Effector CD4-positive, alpha-beta T cell (primary cell): ENCODE measurements around the gene MSRB2.
"Not testable (repeated sequence)": the region's sequence is repeated elsewhere in the genome, so short reads cannot be mapped to it uniquely, and the experiment has no call there.

Experiments
- DNase-seq: peaks from one replicate; pipeline ENCODE4 v3.0.0-alpha.2; 2020
- total RNA-seq: gene quantifications from one replicate; lab custom pipeline; 2026; lab: John Stamatoyannopoulos, UW

MSRB2 gene
- total RNA-seq, result 2.3 reads per million, percentile 5 among the genes with 10 or more reads in this experiment

DNA sequence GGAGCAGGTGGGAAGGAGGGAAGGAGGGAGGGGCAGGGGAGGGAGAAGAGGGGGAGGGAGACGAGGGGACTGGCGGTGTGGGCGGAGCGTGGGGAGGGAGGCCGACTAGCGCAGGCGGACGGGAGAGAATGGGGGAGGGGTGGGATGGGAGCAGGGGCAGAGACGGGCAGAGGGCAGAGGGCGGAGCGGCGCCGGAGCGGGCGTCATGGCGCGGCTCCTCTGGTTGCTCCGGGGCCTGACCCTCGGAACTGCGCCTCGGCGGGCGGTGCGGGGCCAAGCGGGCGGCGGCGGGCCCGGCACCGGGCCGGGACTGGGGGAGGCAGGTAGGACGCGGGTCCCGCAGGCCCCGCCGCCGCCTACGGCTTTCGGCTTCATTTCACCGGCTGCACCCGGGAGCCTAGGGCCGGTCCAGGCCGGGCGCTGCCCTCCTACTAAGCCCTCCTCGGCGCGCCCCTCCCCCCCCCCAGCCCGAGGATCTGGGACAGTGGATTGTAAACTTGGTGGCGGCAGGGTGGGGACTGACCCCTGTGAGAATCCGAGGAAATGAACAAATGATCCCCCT is at the start of gene MSRB2:
TSS of gene MSRB2 (plus strand) at position 176 of the 562 bp plus-strand sequence. CDS start at position 206, 30 bp downstream.
- DNase-seq, result peak; percentile 50

DNA sequence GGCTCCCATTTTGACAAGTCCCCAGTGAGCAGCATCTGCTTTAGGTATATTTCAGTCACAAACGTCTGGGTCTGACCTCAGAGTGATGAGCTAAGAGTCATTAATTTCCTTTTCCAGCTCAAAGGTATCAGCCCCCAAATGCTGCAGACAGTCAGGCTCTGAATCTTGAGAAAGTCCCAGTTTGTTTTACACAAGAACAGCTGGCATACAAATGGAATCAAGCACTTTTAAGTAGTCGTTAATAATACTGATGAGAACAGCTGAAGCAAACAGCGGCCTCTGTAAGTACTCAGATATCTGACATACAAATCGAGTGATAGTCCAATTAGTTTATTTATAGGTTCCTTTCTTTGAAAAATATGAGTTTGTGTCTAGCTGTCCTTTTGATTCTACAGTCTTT is 49.4 kb upstream of the MSRB2 start:
- no peak for DNase-seq

DNA sequence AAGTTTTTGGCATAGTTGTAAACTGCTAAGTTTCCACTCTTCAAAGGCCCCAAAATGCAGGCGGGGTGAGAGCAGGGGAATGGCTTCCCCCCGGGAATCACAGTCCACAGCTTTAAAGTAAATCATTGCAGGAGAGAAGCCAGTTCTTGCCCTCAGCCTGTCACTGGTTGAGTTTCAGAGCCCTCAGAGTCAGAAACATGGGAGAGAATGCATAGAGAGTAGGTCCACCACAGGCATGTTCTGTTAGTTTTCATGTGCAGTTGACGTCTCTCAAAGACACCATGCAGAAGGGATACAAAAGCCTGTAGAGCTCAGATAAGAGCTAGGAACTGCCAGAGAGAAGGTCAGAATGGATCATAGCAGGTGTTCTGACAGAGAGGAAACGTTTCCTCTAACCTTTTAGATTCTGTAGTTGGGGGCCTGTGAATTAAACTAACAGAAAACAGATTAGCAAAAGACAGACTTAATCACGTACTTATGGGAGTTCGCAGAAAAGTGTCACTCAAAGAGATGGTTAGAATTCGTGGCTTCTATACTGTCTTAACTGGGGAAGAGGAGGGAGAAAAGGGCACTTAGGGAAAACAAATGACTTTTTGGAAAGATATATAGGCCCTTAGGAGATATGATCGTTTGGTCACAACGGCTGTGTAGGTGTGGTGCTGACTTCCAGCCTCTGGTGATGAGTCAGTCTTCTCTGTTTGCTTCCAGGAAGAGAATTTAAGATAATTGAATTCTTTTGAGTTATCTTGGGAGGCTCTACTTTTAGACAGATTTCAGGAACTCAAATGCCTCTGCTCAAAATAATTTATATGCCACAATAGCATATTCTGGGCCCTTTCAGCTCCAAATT is 48.0 kb upstream of the MSRB2 start:
- DNase-seq, result no peak

DNA sequence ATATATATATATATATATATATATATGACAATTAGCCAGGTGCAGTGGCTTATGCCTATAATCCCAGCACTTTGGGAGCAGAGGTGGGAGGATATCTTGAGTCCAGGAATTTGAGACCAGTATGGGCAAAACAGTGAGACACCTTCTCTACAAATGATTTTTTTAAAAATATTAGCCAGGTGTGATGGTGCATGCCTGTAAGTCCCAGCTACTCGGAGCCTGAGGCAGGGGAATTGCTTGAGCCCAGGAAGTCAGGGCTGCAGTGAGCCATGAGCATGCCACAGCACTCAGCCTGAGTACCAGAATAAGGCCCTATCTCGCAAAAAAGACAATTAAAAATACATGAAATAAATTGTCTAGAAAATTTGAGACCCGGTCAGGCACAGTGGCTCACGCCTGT is 47.2 kb upstream of the MSRB2 start:
- DNase-seq, result no peak

DNA sequence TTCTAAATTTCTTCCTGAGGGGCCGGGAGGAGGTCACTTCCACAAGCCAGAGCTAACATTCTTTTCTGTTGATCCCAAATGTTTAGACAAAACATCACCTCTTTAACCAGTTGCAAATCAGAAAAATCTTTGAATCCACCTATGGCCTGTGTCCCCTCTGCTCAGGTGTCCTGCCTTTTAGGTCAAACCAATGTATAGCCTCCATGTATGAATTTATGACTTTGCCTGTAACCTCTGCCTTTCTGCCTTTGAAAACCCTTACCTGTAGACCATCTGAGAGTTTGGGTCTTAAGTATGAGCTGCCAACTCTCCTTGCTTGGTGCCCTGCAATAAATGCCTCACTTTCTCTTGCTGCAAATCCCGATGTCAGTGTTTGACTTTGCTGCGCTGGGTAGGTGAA is 44.1 kb upstream of the MSRB2 start:
- DNase-seq, result no peak

DNA sequence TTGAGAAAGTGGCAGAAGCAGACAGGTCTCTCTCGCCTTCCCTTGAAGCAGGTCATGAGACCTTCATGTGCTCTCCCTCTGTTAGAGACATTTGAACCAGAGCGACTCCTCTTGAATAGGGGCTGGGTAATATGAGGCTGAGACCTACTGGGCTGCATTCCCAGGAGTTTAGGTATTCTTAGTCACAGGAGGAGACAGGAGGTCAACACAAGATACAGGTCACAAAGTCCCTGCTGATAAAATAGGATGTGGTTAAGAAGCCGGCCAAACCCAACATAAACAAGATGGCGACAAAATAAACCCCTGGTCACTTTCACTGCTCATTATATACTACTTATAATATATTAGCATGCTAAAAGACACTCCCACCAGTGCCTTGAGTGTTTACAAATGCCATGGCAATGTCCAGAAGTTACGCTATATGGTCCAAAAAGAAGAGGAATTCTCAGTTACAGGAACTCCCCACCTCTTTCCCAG is 43.5 kb upstream of the MSRB2 start:
- no peak for DNase-seq

DNA sequence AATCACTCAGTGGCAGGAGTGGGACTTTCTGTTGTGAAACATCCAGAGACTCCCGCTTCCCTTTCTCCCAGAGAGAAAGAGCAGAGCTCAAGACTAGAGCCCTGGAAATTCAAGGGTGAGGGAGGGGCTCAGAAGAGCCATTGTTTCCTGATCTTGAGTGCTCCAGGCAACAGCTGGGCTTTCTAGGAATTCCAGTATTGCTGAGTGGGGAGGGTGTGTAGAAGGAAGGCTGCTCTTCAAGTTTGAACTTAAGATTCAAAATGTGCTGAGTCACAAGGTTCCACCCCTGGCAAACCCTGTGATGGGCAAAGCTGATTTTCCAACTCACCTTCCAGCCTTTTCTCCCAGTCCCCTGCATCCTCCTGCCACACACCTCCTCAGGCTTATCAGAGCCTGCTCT is 42.3 kb upstream of the MSRB2 start:
- DNase-seq, result no peak

DNA sequence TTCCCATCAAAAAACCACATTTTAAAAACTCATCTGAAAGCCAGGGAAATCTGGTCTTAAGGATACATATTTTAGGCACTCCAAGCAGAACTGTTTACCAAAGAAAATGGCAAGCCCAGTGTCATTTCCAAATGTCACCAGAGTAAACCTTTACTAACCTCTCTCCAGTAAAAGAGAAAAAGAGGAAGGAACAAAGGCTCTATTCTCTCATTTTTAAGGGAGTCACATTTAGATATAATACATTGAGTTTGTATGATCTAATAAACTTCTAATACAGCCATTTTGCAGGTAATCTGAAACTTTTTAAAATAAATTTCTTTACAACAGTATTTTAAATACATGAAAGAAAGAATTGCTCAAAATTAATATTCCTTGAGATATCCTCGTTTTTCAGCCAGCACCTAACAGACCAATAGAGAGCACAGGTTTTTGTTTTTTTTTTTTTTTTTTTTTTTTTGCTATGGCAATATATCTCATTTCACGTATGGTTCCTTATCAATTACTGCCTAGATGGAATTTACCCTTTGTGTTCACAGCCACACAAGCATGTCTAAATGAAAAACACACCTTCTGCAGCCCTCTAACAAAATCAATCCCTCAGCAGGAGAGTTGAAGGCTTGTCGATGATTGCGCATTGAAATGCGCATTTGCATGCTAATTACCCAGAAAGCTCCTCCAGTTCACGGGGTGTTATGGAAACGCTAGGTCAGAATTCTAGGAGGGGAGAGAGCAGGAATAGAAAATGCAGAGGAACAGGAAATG is 39.8 kb upstream of the MSRB2 start:
- no peak for DNase-seq

DNA sequence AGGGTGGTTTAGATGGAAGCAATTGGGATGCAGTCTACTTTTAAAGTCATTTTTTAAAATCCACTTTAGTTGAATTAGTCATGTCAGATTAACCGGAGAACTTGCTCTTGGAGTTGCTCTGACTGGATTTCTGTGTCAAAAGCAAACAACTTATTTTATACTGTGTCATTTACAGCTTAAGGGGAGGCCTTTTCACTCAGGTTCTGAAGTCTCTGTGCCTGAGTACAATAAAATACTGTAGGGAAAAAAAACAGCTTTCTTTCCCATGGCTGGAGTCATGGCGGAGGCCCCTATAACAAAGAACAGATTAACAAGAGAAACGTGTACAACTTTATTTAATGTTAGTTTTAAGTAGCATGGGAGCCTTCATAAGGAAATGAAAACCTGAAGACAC is 39.2 kb upstream of the MSRB2 start:
- DNase-seq, result no peak

DNA sequence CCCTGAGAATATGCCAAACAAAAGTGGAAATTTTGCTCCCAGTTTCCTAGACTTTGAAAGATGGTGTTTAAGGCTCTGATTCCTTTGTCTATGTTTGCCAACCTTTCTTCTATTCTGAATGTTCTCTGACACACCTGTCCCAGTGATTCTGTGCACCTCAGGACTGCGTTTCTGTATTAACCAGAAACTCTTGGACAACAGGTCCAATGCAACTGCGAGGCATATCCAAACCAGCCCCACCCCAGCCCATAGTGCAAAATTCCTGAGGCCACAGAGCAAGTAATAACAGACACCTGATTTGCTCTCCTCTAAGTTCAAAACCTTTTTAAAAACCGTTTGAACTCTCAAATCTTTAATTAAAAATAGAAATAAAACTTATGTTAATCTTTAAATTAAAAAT is 37.0 kb upstream of the MSRB2 start:
- no peak for DNase-seq

DNA sequence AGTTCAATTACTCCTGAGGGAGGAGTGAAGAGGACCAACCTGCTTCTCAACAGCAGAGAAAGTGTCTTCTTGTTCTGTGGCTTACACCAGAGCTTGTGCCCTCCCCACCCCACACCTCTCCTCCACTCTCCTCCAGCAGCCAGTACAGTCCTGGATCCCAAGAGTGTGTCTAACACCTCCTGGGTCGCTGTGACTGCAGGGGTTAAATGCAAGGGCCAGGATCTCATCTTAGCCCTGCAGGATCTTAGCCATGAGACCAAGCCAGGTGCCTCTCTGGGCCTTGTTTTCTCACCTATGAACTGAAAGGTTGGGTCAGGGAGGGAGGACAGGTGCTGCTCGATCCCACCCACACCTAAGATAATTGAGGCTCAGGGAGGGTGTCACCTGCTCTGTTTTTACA is 34.5 kb upstream of the MSRB2 start:
- DNase-seq, result no peak

DNA sequence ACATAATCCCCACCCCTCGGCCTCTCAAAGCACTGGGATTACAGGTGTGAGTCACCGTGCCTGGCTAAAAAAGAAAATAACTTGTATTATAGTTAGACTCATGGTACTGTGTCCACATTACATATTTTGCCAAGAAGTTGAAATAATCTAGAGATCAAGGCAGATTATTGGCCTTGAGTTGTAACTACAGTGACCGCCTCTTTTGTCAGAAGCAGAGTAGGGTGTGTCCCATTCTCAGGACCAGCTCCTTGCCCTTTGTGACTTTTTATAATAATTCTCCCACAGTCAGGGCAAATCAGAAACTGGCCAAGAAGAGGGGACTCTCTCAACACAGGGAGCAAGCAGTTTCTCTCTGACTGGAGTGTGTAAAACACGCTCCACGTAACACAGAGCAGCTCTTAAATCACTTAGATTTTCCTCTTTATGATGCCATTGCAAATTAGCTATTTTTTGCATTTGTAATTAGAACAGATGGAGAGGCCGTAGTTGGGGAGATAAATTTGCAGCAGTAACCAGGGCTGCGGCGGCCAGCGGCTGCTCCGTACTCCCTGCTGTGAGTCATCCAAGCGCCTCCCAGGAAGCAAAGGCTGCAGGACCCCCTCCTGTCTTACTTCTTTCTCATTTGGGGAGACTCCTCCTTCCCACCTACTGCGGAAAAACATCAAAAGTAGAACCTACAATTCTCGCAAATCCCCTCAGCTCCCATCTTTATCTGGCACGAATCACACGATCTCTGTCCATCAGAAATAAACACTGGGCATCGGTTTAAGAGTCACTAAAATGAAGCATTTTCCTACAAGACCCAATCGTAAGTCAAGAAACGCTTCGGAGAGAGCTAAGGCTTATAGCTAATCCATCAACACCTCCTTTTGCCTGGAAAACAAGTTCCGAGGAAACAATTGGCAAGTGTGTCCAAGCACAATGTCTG is 32.1 kb upstream of the MSRB2 start:
- DNase-seq, result no peak

DNA sequence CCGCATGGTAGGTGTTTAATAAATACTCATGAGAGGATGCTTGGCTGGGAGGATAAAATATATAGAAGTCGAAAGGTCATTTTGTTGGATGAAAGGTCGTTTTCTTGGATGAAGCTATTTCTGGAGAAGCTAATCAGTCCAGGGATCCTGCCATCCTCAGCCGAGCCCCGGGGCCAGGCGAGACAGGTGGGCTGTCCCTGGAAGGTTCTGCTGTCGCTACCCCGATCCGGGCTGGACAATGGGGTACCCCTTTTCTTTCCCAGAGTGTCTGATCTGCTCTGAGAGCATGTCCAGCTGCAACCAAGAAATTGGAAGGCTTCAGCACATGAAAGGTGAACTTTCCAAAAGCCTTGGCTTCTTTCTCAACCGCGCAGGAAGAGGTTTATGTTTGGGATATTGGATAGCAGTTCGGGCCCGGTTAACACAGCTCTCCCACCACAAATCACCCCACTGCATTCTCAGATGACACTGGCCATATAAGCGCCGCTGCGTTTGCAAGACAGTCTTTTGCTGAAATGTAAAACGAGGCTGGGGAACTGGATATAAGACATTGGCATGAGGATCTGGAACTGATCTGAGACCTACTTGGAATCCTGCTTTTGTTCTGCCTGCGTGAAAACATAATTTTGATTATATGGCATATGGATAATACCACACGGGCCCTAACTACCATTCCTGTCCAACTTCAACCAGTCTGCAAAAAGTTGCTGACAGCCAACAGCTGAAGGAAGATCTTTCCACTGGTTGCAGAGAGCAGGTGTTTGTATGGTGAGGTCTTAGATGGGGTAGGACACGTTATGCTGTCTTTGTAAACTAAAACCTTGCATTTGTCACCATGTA is 31.2 kb upstream of the MSRB2 start:
- DNase-seq, result no peak

DNA sequence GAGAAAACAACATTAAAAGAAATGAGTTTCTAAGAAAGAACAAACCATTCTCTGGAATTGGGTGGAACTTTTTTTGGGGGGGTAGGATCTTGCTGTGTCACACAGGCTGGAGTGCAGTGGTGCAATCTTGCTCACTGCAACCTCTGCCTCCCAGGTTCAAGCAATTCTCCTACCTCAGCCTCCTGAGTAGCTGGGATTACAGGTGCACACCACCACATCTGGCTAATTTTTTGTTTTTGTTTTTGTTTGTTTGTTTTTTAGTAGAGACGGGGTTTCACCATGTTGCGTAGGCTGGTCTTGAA is 30.6 kb upstream of the MSRB2 start:
- DNase-seq, result not testable (repeated sequence)

DNA sequence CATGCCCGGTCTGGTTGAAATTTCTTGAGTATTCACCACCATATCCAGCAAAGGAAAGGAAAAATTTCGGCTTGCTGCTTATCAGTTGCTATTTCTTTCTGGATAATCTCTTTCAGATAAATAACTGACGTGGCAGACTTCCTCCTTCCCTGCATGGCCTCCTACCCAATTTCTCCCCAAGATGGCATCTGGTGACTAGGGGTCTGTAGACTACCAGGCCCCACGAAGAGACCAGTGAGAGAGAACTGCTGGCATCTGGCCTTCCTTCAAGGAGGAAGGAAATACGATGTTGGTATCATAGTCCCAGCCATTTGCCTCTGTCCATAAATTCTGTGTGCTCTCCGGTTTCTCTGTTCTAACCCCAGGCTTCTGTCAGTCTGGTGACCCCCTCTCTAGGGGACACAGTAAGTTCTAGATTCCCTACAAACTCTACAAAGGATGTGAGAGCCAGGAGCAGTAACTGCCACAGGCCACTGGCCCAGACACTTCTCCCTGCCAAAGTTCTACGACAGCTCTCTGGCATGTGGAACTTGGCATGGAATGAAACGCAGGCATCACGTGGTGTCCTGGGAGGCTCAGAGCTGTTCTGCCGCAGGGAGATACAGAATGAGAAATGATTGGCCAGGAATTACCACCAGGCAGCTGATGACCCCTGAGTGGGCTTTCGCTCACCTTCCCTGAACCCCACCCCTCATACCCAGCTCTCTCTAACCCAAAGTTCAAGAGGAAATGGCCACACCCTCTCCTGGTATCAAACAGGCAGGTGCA is 30.0 kb upstream of the MSRB2 start:
- no peak for DNase-seq

DNA sequence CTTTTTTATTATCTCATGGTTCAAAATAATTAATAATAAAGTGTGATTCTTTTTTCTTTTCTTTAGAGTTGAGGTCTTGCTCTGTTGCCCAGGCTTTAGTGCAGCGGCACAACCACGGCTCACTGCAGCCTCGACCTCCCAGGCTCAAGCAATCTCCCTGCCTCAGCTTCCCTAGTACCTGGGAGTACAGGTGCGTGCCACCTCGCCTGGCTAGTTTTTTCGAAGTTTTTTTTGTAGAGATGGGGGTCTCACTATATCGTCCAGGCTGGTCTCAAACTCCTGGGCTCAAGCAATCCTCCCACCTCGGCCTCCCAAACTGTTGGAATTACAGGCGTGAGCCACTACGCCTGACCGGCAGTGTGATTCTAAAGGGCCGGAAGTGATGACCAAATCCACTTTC is 28.0 kb upstream of the MSRB2 start:
- DNase-seq, result no peak

DNA sequence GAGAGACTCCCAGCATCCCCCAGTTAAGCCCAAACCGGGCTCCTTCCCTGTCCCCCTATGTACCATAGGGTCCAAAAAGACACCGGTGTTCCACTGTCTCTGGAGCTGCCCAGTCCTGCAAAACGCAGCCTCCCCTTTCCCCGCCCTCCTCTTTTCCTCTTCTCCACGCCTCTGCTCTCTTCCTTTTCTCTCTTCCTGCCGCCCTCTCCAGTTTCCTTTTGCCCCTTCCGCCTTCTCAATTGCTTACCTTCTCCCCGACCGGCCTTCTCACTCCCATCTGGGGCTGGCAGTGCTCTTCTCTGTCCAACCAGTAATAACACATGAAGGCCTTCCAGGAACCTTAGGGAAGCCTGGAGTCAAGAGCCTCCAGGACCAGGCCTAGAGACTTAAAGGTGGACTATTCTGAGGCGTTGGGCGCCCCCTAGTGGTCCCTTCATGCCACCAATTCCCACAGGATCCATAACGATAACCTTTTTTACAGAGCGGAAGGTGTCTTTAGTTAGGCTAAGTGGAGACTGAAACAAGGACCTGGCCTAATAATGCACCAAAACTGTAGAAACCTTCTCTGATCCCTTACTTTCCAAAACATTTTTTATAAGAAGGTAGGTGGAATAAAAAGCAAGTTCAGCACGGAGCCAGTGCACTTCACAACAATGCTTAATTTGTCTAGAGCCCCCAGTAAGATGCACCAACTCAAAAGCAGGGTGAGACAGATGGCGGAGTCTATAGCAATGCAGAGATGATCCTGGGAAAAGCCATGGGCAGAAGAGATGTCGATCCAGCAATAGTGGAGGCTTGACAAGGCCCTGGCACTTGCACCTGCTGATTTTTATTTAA is 27.2 kb upstream of the MSRB2 start:
- DNase-seq, result peak; percentile 58

DNA sequence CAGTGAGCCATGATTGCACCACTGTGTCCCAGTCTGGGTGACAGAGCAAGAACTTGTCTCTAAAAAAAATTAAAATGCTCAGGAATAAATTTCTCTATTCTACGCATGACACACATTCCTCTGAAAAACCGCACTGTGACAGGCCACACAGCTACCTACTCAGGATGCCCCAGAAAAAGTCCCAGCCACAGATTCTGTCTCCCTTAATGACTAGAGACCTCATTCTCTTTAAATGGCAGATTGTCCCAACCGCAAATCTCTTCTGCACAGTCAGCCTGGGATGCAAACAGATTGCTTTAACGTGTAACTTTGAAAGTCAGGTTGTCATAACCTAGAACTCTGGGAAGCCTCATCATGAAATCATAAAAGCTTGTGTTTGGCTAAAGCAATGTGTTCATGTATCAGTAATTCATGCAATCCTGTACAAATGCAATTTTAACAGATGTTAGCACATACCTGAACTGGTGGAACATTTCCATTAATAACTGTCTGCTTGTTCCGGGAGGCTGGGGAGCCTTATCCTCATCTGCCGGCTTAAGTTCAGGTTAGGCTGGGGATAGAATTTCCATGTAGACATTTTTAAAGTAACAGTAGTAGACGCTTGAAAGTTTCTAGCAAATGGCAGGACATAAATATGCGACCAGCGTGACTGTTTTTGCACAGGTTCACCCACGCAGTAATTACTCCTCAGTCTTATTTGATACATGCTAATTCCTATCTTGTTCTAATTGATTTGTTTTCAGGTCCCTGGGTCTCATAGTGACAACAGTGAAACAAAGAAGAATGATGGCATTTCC is 26.2 kb upstream of the MSRB2 start:
- no peak for DNase-seq
